ENCODE results near the gene TMCO4. TPM values are rescaled to one million over a fixed set of nuclear protein-coding genes. Genes with fewer than 3 reads are reported as not detected.

The TMCO4 gene
- total and polyA plus RNA-seq, 10 of the 15 experiments (the other 5 are each of a cell fraction or from before 2014, with no cell fraction given) = 2.4 to 20.8 (median 13.0) TPM

GRCh38 chr1:19640363-19641316, 159.1 kb downstream of the TMCO4 start:
- Histone ChIP-seq H3K79me2 (ENCODE audit: control insufficient read depth, insufficient read depth, low read length) (no peaks in the 10 kb centered on the region), H3K4me2 (ENCODE audit: control insufficient read depth, insufficient read depth) (no peak overlapping the region), H3K27me3 (replicated peaks in 1 of 2; ENCODE audit: control insufficient read depth in 2 of 2, insufficient read depth in 2 of 2, low read length in 1 of 2) (peaks cover 2 to 6% of the 10 kb centered on the region in 2 experiments), H3K4me1 (ENCODE audit: control insufficient read depth, insufficient read depth, low read length) (peaks cover 3% of the 10 kb centered on the region; the same call in 1 of the 2 replicates), H3K4me3 (no peak overlapping the region), H3K27ac (ENCODE audit: control insufficient read depth, insufficient read depth) (no peak overlapping the region), H4K20me1 (ENCODE audit: control insufficient read depth, insufficient read depth) (no peaks in the 10 kb centered on the region), H3K9ac (ENCODE audit: control insufficient read depth, insufficient read depth, low read length) (no peak overlapping the region), H3K9me3 (replicated peaks; ENCODE audit: control insufficient read depth, insufficient read depth, low read length) (no peaks in the 10 kb centered on the region), H2AFZ (ENCODE audit: control insufficient read depth, low read depth, low read length) (no peak overlapping the region), H3K36me3 (ENCODE audit: control insufficient read depth in 2 of 2, insufficient read depth in 2 of 2, low read length in 1 of 2) (no peaks in the 10 kb centered on the region)
- intact Hi-C loops (cut with micrococcal nuclease; ENCODE audit: unreplicated experiment) (no loop called here), in situ Hi-C loops (cut with MboI) (no loop called here)
- ChIA-PET RAD21 (ENCODE audit: unreplicated experiment) (no interaction called here), CTCF (interaction anchor here (1.2 to 2.0 kb wide), 3 partner anchors 11 to 22 kb away, joined by 5 to 6 read pairs (median 5); no protein-coding TSS in a partner anchor), SMC1A (ENCODE audit: uncharacterized antibody, unreplicated experiment) (no interaction called here), POLR2A (interaction anchor here (0.6 kb wide), 1 partner anchor 83 kb away, joined by 3 read pairs; no protein-coding TSS in a partner anchor)
- DNase-seq (ENCODE audit: low read depth, low spot score) = no peak
- 15% methylated on average over 14 of the region's 14 CpGs for whole genome bisulfite sequencing (ENCODE audit: insufficient coverage, insufficient replicate concordance, low lambda C conversion rate, missing lambda C conversion rate)
- no peak; the same call in 2 of the 3 replicates for ATAC-seq
- BruUV-seq (replicated peaks) = no TSS peak
- TF ChIP-seq ZNF592 (IDR thresholded peaks at IDR 0.05) (no peak), RAD51 (IDR thresholded peaks at IDR 0.05) (no peak), PKNOX1 (IDR thresholded peaks at IDR 0.05) (no peak), NR2C2 (IDR thresholded peaks at IDR 0.05; ENCODE audit: borderline replicate concordance, control insufficient read depth, insufficient read length, low read depth) (no peak), MYC (IDR thresholded peaks at IDR 0.05; ENCODE audit: insufficient read depth, insufficient read length, insufficient replicate concordance, low read length, severe bottlenecking) (no peak), ZNF24 (IDR thresholded peaks at IDR 0.05) (no peak), BMI1 (IDR thresholded peaks at IDR 0.05; ENCODE audit: borderline replicate concordance) (no peak), TCF3 (IDR thresholded peaks at IDR 0.05; ENCODE audit: borderline replicate concordance, insufficient read depth, low read depth, low read length) (no peak), NFYB (IDR thresholded peaks at IDR 0.05; ENCODE audit: insufficient read depth, low read depth, low read length) (no peak), CREM (IDR thresholded peaks at IDR 0.05; ENCODE audit: low read depth) (no peak), RFX5 (IDR thresholded peaks at IDR 0.05; ENCODE audit: low read depth, low read length) (no peak), IRF4 (IDR thresholded peaks at IDR 0.05; ENCODE audit: low read depth, low read length) (no peak), BACH1 (IDR thresholded peaks at IDR 0.05; ENCODE audit: borderline replicate concordance) (no peak)
- FAIRE-seq = no peak
